ENCODE results near the gene PFDN1.

PFDN1 gene

DNA sequence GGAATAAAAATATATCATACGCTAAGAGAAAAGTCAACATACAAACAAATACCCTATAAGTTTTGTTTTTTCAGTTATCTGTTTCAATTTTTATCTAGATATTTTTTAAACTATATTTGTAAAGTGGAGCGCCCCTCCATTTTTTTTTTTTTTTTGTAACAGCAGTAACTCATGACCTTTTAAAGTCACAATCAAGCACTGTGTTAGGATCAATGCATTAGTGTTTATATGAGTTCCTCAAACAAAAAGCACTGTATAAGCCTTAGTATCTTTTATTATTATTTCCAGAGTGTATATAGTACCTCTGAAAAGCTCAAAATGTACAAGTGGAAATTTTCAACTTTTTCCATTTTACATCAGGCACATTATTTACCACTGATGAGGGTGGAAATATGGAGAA, 20.6 kb downstream of the PFDN1 start:
- H3K27me3 ChIP-seq (ENCODE audit: control insufficient read depth, insufficient read depth, low read length), result no peaks in the 10 kb centered on the region; the same call in 1 of the 2 replicates
- WGBS (ENCODE audit: insufficient coverage, insufficient read length), result no CpG with 5 or more reads among the region's 2 CpGs
- no peak for DNase-seq (ENCODE audit: low read depth, low spot score)
- H3K36me3 ChIP-seq (ENCODE audit: control insufficient read depth, insufficient read depth, low read length), result no peaks in the 10 kb centered on the region
- H3K9me3 ChIP-seq (ENCODE audit: control insufficient read depth, insufficient read depth, low read length), result no peaks in the 10 kb centered on the region
- H3K27ac ChIP-seq (ENCODE audit: low read length), result no peak overlapping the region
- H3K4me3 ChIP-seq (ENCODE audit: low read length), result no peak overlapping the region
- no peaks in the 10 kb centered on the region for H3K4me1 ChIP-seq (ENCODE audit: control insufficient read depth, insufficient read depth, low read length)

DNA sequence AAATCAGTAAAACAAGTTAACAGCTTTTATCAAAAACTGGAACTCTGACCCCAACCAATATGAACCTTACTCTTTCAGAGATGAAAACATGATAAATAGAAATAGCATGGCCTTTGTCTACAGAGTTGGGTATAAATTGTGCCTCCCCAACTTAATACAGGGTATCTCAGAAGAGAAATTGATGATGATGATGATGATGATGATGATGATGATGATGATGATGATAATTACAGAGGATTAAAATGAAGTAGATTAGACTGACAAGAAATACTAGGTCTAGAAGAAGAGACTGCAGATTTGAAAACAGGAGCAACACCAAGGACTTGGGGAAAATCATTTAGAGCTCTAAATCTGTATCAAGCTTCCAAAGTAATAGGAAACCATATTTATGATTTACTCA, 27.1 kb downstream of the PFDN1 start:
- Histone ChIP-seq H3K9me3 (ENCODE audit: control insufficient read depth, insufficient read depth, low read length) (no peaks in the 10 kb centered on the region), H3K36me3 (ENCODE audit: control insufficient read depth, insufficient read depth, low read length) (peaks cover 2% of the 10 kb centered on the region; the same call in 1 of the 2 replicates), H3K4me1 (ENCODE audit: control insufficient read depth, insufficient read depth, low read length) (no peaks in the 10 kb centered on the region), H3K4me3 (ENCODE audit: low read length) (no peak overlapping the region), H3K27me3 (ENCODE audit: control insufficient read depth, insufficient read depth, low read length) (peaks cover 2% of the 10 kb centered on the region; the same call in 1 of the 2 replicates), H3K27ac (ENCODE audit: low read length) (no peak overlapping the region)
- no peak for DNase-seq (ENCODE audit: low read depth, low spot score)

DNA sequence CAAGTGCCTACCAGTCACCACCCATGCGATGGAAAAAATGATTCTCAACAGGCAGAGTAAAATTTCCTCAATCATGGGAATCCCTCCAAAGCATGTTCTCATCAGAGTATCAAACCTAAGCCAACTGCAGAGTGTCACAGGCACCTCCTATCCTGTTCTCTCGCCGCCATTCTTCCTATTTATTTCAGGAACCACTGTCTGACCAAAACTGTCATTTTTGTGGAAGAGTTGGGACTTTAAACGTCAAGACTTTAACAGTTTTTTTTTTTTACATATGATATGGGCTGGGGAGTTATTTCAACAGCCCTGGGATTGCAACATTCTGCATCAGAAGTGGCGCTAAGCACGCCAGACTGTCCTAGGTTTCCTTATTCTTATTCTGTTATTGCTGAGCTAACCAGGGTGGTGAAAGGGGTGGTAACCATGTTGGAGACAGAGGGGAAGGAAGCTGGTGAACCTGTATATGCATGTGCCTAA, 29.5 kb downstream of the PFDN1 start:
- H3K36me3 ChIP-seq (ENCODE audit: control insufficient read depth, insufficient read depth, low read length), result peaks cover 2% of the 10 kb centered on the region; the same call in 1 of the 2 replicates
- WGBS (ENCODE audit: insufficient coverage, insufficient read length), result no CpG with 5 or more reads among the region's 6 CpGs
- no peaks in the 10 kb centered on the region for H3K4me1 ChIP-seq (ENCODE audit: control insufficient read depth, insufficient read depth, low read length)
- no peak for DNase-seq (ENCODE audit: low read depth, low spot score)
- no peak overlapping the region for H3K4me3 ChIP-seq (ENCODE audit: low read length)
- H3K27me3 ChIP-seq (ENCODE audit: control insufficient read depth, insufficient read depth, low read length), result peaks cover 2% of the 10 kb centered on the region; the same call in 1 of the 2 replicates
- no peak overlapping the region for H3K27ac ChIP-seq (ENCODE audit: low read length)
- no peaks in the 10 kb centered on the region for H3K9me3 ChIP-seq (ENCODE audit: control insufficient read depth, insufficient read depth, low read length)

DNA sequence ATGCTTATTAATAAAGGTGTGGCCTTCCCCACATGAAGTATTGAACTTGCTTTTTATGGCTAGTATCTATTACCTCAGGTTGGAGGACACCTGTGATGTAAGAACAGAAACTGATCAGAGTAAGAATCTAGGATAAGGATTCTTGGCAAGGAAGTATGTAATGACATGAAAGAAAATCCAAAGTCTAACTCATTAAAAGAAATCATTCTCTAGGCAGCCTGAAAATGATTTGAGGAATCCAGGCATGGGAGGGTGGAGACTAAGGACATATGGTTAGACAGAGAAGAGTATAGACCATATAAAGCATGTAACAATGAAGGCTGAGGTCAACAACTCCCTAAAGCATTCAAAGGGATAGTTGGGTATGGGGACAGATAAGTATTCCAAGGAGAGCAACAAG, 32.9 kb downstream of the PFDN1 start:
- Histone ChIP-seq H3K36me3 (ENCODE audit: control insufficient read depth, insufficient read depth, low read length) (peaks cover 4% of the 10 kb centered on the region; the same call in 1 of the 2 replicates), H3K4me1 (ENCODE audit: control insufficient read depth, insufficient read depth, low read length) (no peaks in the 10 kb centered on the region), H3K27me3 (ENCODE audit: control insufficient read depth, insufficient read depth, low read length) (peaks cover 2% of the 10 kb centered on the region; the same call in 1 of the 2 replicates), H3K9me3 (ENCODE audit: control insufficient read depth, insufficient read depth, low read length) (no peaks in the 10 kb centered on the region), H3K27ac (ENCODE audit: low read length) (no peak overlapping the region), H3K4me3 (ENCODE audit: low read length) (no peak overlapping the region)
- no peak for DNase-seq (ENCODE audit: low read depth, low spot score)

DNA sequence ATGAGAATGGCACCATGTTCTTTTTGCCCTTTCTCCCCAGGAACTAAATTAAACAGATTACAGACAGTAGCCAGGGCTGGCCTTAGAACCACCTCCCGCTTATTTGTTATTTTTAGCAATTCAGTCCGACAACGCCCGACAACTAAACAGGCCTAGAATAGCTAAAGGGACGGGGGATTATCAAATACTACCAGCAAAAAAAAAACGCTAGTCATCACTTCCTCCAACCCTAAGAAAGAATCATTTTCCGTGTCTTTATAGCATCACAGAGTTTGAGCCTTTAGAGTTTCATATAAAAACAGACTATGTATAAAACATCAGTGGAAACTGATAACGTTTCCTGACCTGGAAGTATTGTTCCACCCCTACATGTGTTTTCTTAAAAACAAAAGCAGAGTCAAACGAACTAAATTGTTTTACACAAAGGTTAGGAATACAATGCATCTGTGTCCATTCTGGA, 35.3 kb downstream of the PFDN1 start:
- Histone ChIP-seq H3K9me3 (ENCODE audit: control insufficient read depth, insufficient read depth, low read length) (no peaks in the 10 kb centered on the region), H3K36me3 (ENCODE audit: control insufficient read depth, insufficient read depth, low read length) (peaks cover 2% of the 10 kb centered on the region; the same call in 1 of the 2 replicates), H3K27me3 (ENCODE audit: control insufficient read depth, insufficient read depth, low read length) (no peaks in the 10 kb centered on the region), H3K4me3 (ENCODE audit: low read length) (no peak overlapping the region), H3K27ac (ENCODE audit: low read length) (no peak overlapping the region), H3K4me1 (ENCODE audit: control insufficient read depth, insufficient read depth, low read length) (no peaks in the 10 kb centered on the region)
- WGBS (ENCODE audit: insufficient coverage, insufficient read length), result no CpG with 5 or more reads among the region's 9 CpGs
- no peak for DNase-seq (ENCODE audit: low read depth, low spot score)

DNA sequence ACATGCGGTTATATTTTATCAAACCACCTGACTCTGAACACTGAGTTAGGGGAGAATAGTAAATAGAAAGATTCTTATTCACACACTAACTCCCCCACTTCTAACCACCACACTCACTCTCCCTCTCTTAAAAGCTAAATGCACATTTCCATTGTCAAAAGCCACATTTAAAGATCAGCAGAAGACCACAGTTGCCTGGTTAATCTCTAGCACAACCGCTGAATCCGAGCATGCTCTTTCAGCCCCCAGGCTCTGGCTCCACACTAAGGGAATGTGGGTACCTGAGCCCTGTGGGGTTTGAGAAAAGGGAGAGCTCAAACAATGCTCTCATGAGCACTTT, 35.7 kb downstream of the PFDN1 start:
- no peak for DNase-seq (ENCODE audit: low read depth, low spot score)
- WGBS (ENCODE audit: insufficient coverage, insufficient read length), result no CpG with 5 or more reads among the region's 3 CpGs
- no peaks in the 10 kb centered on the region for H3K9me3 ChIP-seq (ENCODE audit: control insufficient read depth, insufficient read depth, low read length)
- no peak overlapping the region for H3K27ac ChIP-seq (ENCODE audit: low read length)
- H3K4me1 ChIP-seq (ENCODE audit: control insufficient read depth, insufficient read depth, low read length), result no peaks in the 10 kb centered on the region
- H3K27me3 ChIP-seq (ENCODE audit: control insufficient read depth, insufficient read depth, low read length), result no peaks in the 10 kb centered on the region
- peaks cover 2% of the 10 kb centered on the region; the same call in 1 of the 2 replicates for H3K36me3 ChIP-seq (ENCODE audit: control insufficient read depth, insufficient read depth, low read length)
- H3K4me3 ChIP-seq (ENCODE audit: low read length), result no peak overlapping the region

DNA sequence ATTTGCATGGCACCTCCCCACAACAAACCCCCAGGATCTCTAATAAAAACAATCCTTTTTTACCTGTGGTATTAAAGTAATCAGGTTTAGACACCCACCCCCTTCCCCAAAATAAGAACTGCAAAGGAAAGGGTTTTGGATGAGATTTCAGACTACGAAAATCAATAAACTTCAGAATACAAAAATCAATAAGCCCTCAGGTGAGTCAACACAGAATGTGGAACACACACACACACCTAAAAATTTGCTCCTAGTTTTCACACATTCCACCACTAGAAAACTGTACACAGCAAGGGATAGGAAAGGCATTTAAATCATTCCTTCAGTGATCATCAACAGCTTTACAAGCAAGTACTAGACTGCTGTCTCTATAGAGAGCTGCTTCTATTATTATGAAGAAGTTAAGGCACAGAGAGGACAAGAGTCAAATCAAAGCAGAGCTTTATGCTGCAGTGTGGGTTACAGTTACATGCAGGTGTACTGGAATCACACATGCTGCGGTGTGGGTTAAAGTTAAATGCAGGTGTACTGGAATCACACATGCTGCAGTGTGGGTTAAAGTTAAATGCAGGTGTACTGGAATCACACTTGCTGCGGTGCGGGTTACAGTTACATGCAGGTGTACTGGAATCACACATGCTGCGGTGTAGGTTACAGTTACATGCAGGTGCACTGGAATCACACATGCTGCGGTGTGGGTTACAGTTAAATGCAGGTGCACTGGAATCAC, 36.3 kb downstream of the PFDN1 start:
- peaks cover 2% of the 10 kb centered on the region; the same call in 1 of the 2 replicates for H3K36me3 ChIP-seq (ENCODE audit: control insufficient read depth, insufficient read depth, low read length)
- H3K4me1 ChIP-seq (ENCODE audit: control insufficient read depth, insufficient read depth, low read length), result no peaks in the 10 kb centered on the region
- no peak overlapping the region for H3K27ac ChIP-seq (ENCODE audit: low read length)
- H3K27me3 ChIP-seq (ENCODE audit: control insufficient read depth, insufficient read depth, low read length), result no peaks in the 10 kb centered on the region
- no peak for DNase-seq (ENCODE audit: low read depth, low spot score)
- H3K4me3 ChIP-seq (ENCODE audit: low read length), result no peak overlapping the region
- WGBS (ENCODE audit: insufficient coverage, insufficient read length), result no CpG with 5 or more reads among the region's 6 CpGs
- H3K9me3 ChIP-seq (ENCODE audit: control insufficient read depth, insufficient read depth, low read length), result no peaks in the 10 kb centered on the region

DNA sequence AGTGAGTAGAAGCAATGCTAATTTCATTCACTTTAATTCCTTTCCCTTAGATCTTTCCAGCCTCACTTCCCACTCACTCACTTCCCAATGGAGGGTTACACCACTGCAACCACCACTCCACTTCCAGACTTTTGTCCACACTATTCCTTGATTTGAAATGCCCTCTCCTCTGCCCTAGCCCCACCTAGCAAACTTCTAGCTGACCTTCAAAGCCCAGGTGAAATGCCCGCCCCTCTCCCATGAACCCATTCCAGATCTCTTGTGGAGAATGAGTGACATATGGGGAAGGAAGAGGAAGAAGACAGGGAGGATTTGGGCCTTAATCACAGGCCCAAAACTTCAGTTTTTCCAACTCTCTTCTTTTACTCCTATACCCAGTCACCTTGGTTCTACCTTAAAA, 37.1 kb downstream of the PFDN1 start:
- no peaks in the 10 kb centered on the region for H3K4me1 ChIP-seq (ENCODE audit: control insufficient read depth, insufficient read depth, low read length)
- no CpG with 5 or more reads among the region's 1 CpG for WGBS (ENCODE audit: insufficient coverage, insufficient read length)

DNA sequence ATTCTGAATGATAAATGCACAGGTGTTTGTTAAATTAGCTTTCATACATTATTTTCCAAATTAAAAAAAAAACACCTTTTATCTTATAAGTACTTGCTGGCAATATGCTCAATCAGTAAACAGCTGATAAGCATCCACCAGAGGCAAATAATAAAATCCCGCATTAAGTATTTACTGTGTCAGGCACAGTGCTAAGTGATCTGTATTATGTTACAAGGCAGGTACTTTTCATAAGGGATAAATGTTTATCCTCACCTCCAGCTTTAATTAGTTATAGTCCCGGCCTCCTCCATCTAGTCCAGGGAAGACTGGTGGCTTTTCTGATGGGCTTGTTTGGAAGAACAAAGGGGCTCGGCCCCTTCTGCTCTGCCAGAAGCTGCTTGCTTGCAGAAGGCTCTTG, 40.1 kb downstream of the PFDN1 start:
- Histone ChIP-seq H3K27ac (ENCODE audit: low read length) (no peak overlapping the region), H3K4me1 (ENCODE audit: control insufficient read depth, insufficient read depth, low read length) (no peaks in the 10 kb centered on the region), H3K9me3 (ENCODE audit: control insufficient read depth, insufficient read depth, low read length) (no peaks in the 10 kb centered on the region), H3K27me3 (ENCODE audit: control insufficient read depth, insufficient read depth, low read length) (no peaks in the 10 kb centered on the region), H3K36me3 (ENCODE audit: control insufficient read depth, insufficient read depth, low read length) (peaks cover 2% of the 10 kb centered on the region; the same call in 1 of the 2 replicates), H3K4me3 (ENCODE audit: low read length) (no peak overlapping the region)
- no peak for DNase-seq (ENCODE audit: low read depth, low spot score)
- WGBS (ENCODE audit: insufficient coverage, insufficient read length), result no CpG with 5 or more reads among the region's 3 CpGs

More for the DNA sequence above, 37.1 kb downstream of the PFDN1 start:
- peaks cover 2% of the 10 kb centered on the region; the same call in 1 of the 2 replicates for H3K36me3 ChIP-seq (ENCODE audit: control insufficient read depth, insufficient read depth, low read length)
- H3K27ac ChIP-seq (ENCODE audit: low read length), result no peak overlapping the region
- no peaks in the 10 kb centered on the region for H3K9me3 ChIP-seq (ENCODE audit: control insufficient read depth, insufficient read depth, low read length)
- H3K4me3 ChIP-seq (ENCODE audit: low read length), result no peak overlapping the region
- no peaks in the 10 kb centered on the region for H3K27me3 ChIP-seq (ENCODE audit: control insufficient read depth, insufficient read depth, low read length)
- DNase-seq (ENCODE audit: low read depth, low spot score), result no peak

DNA sequence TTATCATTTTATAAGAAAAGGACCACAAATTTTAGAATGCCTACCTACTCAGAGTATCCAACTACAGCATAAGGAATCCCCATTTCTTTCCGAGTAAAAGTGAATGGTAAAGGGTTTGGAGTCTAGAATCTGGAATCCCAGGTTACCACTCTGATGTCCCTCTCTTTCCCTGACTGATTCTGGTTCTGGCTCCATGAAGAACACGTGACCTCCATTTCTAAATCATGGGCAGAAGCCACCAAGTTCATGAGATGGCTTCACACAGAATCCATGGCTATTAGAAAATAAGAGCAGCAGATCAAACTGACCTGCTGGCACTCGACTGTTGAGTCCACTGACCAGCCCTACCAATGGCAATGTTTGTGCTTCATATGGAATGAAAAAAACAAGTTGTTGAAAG, 40.7 kb downstream of the PFDN1 start:
- Histone ChIP-seq H3K9me3 (ENCODE audit: control insufficient read depth, insufficient read depth, low read length) (no peaks in the 10 kb centered on the region), H3K36me3 (ENCODE audit: control insufficient read depth, insufficient read depth, low read length) (peaks cover 2% of the 10 kb centered on the region; the same call in 1 of the 2 replicates), H3K4me1 (ENCODE audit: control insufficient read depth, insufficient read depth, low read length) (no peaks in the 10 kb centered on the region), H3K4me3 (ENCODE audit: low read length) (no peak overlapping the region), H3K27me3 (ENCODE audit: control insufficient read depth, insufficient read depth, low read length) (no peaks in the 10 kb centered on the region), H3K27ac (ENCODE audit: low read length) (no peak overlapping the region)
- DNase-seq (ENCODE audit: low read depth, low spot score), result no peak
- WGBS (ENCODE audit: insufficient coverage, insufficient read length), result no CpG with 5 or more reads among the region's 3 CpGs

All from iPS DF 6.9 (cell line).